Activated CD8-positive, alpha-beta memory T cell treated with anti-CD3 and anti-CD28 coated beads for 48 hours (primary cell): Measurements from ENCODE around the gene MEF2A.
"Not testable (repeated sequence)": the region's sequence is repeated elsewhere in the genome, so short reads cannot be mapped to it uniquely, and the experiment has no call there.

Experiments used
- DNase-seq, 3 experiments: peaks; one replicate each; pipeline ENCODE4 v3.0.0-alpha.2; 2020; ENCODE audit warnings: low read depth in 2 of 3, low spot score in 2 of 3

Gene MEF2A

GRCh38 chr15:99727733-99728132 lies 161.9 kb downstream of the MEF2A start:
- DNase-seq = no peak

GRCh38 chr15:99728916-99729315 lies 163.1 kb downstream of the MEF2A start:
- DNase-seq = no peak

GRCh38 chr15:99729327-99729726 lies 163.5 kb downstream of the MEF2A start:
- no peak for DNase-seq

- no peak for DNase-seq
These were observed 164.1 kb downstream of the MEF2A start for GRCh38 chr15:99729920-99730319.

GRCh38 chr15:99731336-99732123 lies 165.7 kb downstream of the MEF2A start:
- no peak for DNase-seq

GRCh38 chr15:99732124-99732750 lies 166.5 kb downstream of the MEF2A start:
- DNase-seq = no peak

GRCh38 chr15:99732751-99733267 lies 167.0 kb downstream of the MEF2A start:
- peak in 1 of 3 experiments; percentile 37 for DNase-seq

- DNase-seq = peak; percentile 97 to 99 (median 98)
These were observed 167.7 kb downstream of the MEF2A start, which contains the start of gene LYSMD4 for GRCh38 chr15:99733268-99734039. Gene LYSMD4, minus strand, starts transcription at chr15:99733437. Its CDS starts 1,438 bp downstream, at chr15:99731999.

- DNase-seq = not testable (repeated sequence)
These were observed 168.2 kb downstream of the MEF2A start for GRCh38 chr15:99734040-99734291.

- no peak for DNase-seq
These were observed 168.8 kb downstream of the MEF2A start for GRCh38 chr15:99734575-99734974.

- DNase-seq = no peak
These were observed 170.1 kb downstream of the MEF2A start for GRCh38 chr15:99735868-99736267.

GRCh38 chr15:99736702-99737101 lies 170.9 kb downstream of the MEF2A start:
- no peak for DNase-seq

GRCh38 chr15:99738021-99738847 lies 172.4 kb downstream of the MEF2A start:
- DNase-seq = no peak

- DNase-seq = no peak
These were observed 176.1 kb downstream of the MEF2A start for GRCh38 chr15:99741835-99742234.

GRCh38 chr15:99744142-99744541 lies 178.4 kb downstream of the MEF2A start:
- DNase-seq = no peak

GRCh38 chr15:99745370-99746086 lies 179.7 kb downstream of the MEF2A start:
- DNase-seq = no peak

- no peak for DNase-seq
These were observed 183.6 kb downstream of the MEF2A start for GRCh38 chr15:99749386-99749785.

- DNase-seq = not testable (repeated sequence)
These were observed 184.5 kb downstream of the MEF2A start for GRCh38 chr15:99750326-99750725.

GRCh38 chr15:99752556-99752955 lies 186.8 kb downstream of the MEF2A start:
- DNase-seq = no peak

GRCh38 chr15:99753066-99753465 lies 187.3 kb downstream of the MEF2A start:
- DNase-seq = no peak
